H1 (cell line): Measurements from ENCODE around the gene MRPL42. TPM values are rescaled to one million over a fixed set of nuclear protein-coding genes. Genes with fewer than 3 reads are reported as not detected.

Source experiments
- SIN3A ChIP-seq, 2 experiments: IDR thresholded peaks in 1 of 2; conservative IDR thresholded peaks in 1 of 2; 2 replicates each; pipeline ENCODE4 v1.6.1; 2011 to 2012; ENCODE audit warnings: low read length in 2 of 2, improper control_type of control experiment in 1 of 2, low read depth in 1 of 2, mild to moderate bottlenecking in 1 of 2
- polyA plus RNA-seq, 7 experiments: library from polyadenylated mRNA; depleted of rRNA in 3 of 7; stranded (reverse) in 5 of 7; unstranded in 2 of 7; fragments of >200 nt in 5 of 7; fragments of 200-250 nt in 2 of 7; gene quantifications; 1 replicate in 5 of 7; 2 replicates in 1 of 7; 4 replicates in 1 of 7; pipeline versions ENCODE4 v1.2.1 to v1.2.3, GENCODE V29; 2011 to 2013; ENCODE audit warnings: missing spikeins in 2 of 7, mixed read lengths in 2 of 7
- total RNA-seq: library from RNA; stranded (reverse); fragmentation: NEBNext Ultra II Directional; extraction: Animal tissue kit (Norgen Biotek cat#: 25700); gene quantifications from 2 replicates; pipeline ENCODE4 v1.2.1, GENCODE V29; 2021

MRPL42 gene
- total and polyA plus RNA-seq, 2 of the 8 experiments (the other 6 are each of a cell fraction or from before 2014, with no cell fraction given): 110 to 176 TPM

GRCh38 chr12:93453633-93454032, 13.7 kb upstream of the MRPL42 start (continued):
- TF ChIP-seq SIN3A (conservative IDR thresholded peaks at IDR 0.05 in 1 of 2, IDR thresholded peaks at IDR 0.05 in 1 of 2; ENCODE audit: low read depth in 1 of 2, low read length in 2 of 2): no peak
